Natural killer cell treated with Interleukin-12 subunit alpha and Interleukin-12 subunit beta and Interleukin-15 and Interleukin-18, amount 100 ng/mL, for 72 hours (primary cell): ENCODE data around the gene TERF2IP. TPM values are rescaled to one million over a fixed set of nuclear protein-coding genes. Genes with fewer than 3 reads are reported as not detected.

Experiments used
- ATAC-seq, 2 donors: fragments of 150-1000 bp; cut with Tn5 transposase in 1 of 2; sonication (Bioruptor Pico), chemical (Tn5 transposase) in 1 of 2; 2 replicates each; pipeline ENCODE4 v1.10.0; 2021
- DNase-seq: peaks from one replicate; pipeline ENCODE4 v3.0.0; 2022; ENCODE audit warnings: low spot score
- H3K27ac Mint-ChIP-seq, 2 donors: 1 replicate in 1 of 2; 2 replicates in 1 of 2; pipeline ENCODE4 v1.8.0; 2022; ENCODE audit warnings: mixed read lengths in 2 of 2, mild to moderate bottlenecking in 1 of 2, moderate library complexity in 1 of 2
- H3K27me3 Mint-ChIP-seq, 2 donors: 1 replicate in 1 of 2; 2 replicates in 1 of 2; pipeline ENCODE4 v1.8.0; 2022; ENCODE audit warnings: mixed read lengths in 2 of 2
- H3K36me3 Mint-ChIP-seq: one replicate; pipeline ENCODE4 v1.8.0; 2022; ENCODE audit warnings: mixed read lengths
- H3K4me1 Mint-ChIP-seq, 2 donors: 1 replicate in 1 of 2; 2 replicates in 1 of 2; pipeline ENCODE4 v1.8.0; 2022; ENCODE audit warnings: low read depth in 2 of 2, mixed read lengths in 2 of 2, mild to moderate bottlenecking in 1 of 2
- H3K4me3 Mint-ChIP-seq: one replicate; pipeline ENCODE4 v1.8.0; 2022; ENCODE audit warnings: mixed read lengths
- H3K9me3 Mint-ChIP-seq: 2 replicates; pipeline ENCODE4 v1.8.0; 2022; ENCODE audit warnings: mixed read lengths
- total RNA-seq, 2 donors: library from RNA; stranded (reverse); gene quantifications; one replicate each; pipeline ENCODE4 v1.2.3, GENCODE V29; 2022

The TERF2IP gene, protein sequence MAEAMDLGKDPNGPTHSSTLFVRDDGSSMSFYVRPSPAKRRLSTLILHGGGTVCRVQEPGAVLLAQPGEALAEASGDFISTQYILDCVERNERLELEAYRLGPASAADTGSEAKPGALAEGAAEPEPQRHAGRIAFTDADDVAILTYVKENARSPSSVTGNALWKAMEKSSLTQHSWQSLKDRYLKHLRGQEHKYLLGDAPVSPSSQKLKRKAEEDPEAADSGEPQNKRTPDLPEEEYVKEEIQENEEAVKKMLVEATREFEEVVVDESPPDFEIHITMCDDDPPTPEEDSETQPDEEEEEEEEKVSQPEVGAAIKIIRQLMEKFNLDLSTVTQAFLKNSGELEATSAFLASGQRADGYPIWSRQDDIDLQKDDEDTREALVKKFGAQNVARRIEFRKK
- 100 to 1,000 TPM in 1 of 2 donors, 10 to 100 TPM in 1; 77.9 to 116 TPM for total RNA-seq

GRCh38 chr16:75647492-75648264, at the start of gene TERF2IP, which contains the start of gene KARS1:
Gene TERF2IP (plus strand): TSS chr16:75647773. CDS start chr16:75647883, 110 bp downstream.
Gene KARS1 (minus strand): TSS chr16:75647665. CDS start chr16:75647639, 26 bp downstream.
- Mint-ChIP-seq H3K36me3 (peaks cover 24% of the 10 kb centered on the region), H3K27me3 (no peaks in the 10 kb centered on the region), H3K9me3 (no peaks in the 10 kb centered on the region), H3K4me1 (peaks cover 44 to 54% of the 10 kb centered on the region in 2 donors), H3K27ac (peak within 1 kb of the TSS; percentile 99), H3K4me3 (peak within 1 kb of the TSS; percentile 97)
- DNase-seq, result peak; percentile 95
- ATAC-seq, result peak; percentile 96 to 97

- no peaks in the 10 kb centered on the region for H3K27me3 Mint-ChIP-seq
These were observed 47.9 kb upstream of the TERF2IP start for GRCh38 chr16:75599452-75600277.

GRCh38 chr16:75603241-75603640, 44.3 kb upstream of the TERF2IP start:
- no peaks in the 10 kb centered on the region for H3K4me1 Mint-ChIP-seq
- no peaks in the 10 kb centered on the region for H3K9me3 Mint-ChIP-seq
- no peak overlapping the region for H3K4me3 Mint-ChIP-seq
- no peak overlapping the region for H3K27ac Mint-ChIP-seq
- no peaks in the 10 kb centered on the region for H3K27me3 Mint-ChIP-seq
- no peak for DNase-seq
- no peak for ATAC-seq
- peaks cover 22% of the 10 kb centered on the region for H3K36me3 Mint-ChIP-seq

More at GRCh38 chr16:75599452-75600277, 47.9 kb upstream of the TERF2IP start:
- peaks cover under 1 to 2% of the 10 kb centered on the region in 2 donors for H3K4me1 Mint-ChIP-seq
- no peak for DNase-seq
- ATAC-seq, result no peak
- no peaks in the 10 kb centered on the region for H3K9me3 Mint-ChIP-seq
- H3K36me3 Mint-ChIP-seq, result peaks cover 20% of the 10 kb centered on the region
- no peak overlapping the region for H3K4me3 Mint-ChIP-seq
- no peak overlapping the region for H3K27ac Mint-ChIP-seq

DNA sequence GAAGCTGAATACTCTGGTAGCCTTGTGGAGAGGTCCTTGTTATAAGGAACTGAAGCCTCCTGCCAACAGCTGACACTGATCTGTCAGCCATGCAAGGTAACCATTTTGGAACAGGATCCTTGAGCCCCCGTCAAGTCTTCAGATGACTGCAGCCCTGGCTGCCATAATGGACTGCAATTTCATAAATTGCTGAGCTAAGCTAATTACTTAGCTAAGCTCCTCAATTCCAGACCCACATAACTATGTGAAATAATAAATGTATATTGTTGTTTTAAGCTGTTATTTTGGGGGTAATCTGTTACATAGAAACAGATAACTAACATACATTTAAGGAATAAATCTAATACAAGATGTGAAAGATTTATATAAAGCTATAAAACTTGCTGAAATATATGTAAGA, 41.1 kb upstream of the TERF2IP start:
- Mint-ChIP-seq H3K27me3 (no peaks in the 10 kb centered on the region), H3K27ac (no peak overlapping the region), H3K9me3 (no peaks in the 10 kb centered on the region), H3K4me1 (no peaks in the 10 kb centered on the region), H3K36me3 (peaks cover 22% of the 10 kb centered on the region), H3K4me3 (no peak overlapping the region)
- no peak for ATAC-seq
- no peak for DNase-seq

- H3K27me3 Mint-ChIP-seq, result no peaks in the 10 kb centered on the region
- DNase-seq, result no peak
- H3K36me3 Mint-ChIP-seq, result peaks cover 20% of the 10 kb centered on the region
- no peak overlapping the region for H3K27ac Mint-ChIP-seq
- no peak overlapping the region for H3K4me3 Mint-ChIP-seq
- no peaks in the 10 kb centered on the region for H3K9me3 Mint-ChIP-seq
- no peak for ATAC-seq
- H3K4me1 Mint-ChIP-seq, result peaks cover 4 to 20% of the 10 kb centered on the region in 2 donors
These were observed 33.3 kb upstream of the TERF2IP start for GRCh38 chr16:75614066-75614897.

- Mint-ChIP-seq H3K4me1 (peaks cover 10 to 27% of the 10 kb centered on the region in 2 donors), H3K4me3 (peak overlapping the region; percentile 36), H3K9me3 (no peaks in the 10 kb centered on the region), H3K27ac (peak overlapping the region in 1 of 2 donors; percentile 74), H3K36me3 (peaks cover 20% of the 10 kb centered on the region), H3K27me3 (no peaks in the 10 kb centered on the region)
- ATAC-seq (no peak), DNase-seq (no peak)
These were observed 32.0 kb upstream of the TERF2IP start for GRCh38 chr16:75615619-75616018.

DNA sequence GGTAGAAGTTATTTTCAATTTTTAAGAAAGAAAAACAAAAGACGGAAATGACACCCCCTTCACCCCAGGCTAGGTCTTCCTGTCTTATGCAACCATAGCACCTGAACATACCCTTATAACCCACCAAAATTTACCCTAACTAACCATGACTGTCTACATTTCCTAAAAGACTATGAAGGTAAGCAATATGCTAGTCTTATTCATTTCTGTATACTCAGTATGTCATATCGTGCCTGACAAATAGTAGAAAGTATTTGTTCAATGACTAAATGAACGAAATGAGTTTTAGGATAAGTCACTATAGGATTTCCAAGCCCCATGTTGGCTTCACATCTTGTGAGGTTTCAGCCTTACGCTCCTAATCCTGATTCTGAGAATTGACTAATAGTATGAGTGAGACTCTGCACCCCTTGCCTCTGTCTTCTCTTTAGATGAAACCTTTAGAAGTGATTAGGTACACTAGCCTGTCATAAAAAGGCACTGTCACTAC, 31.0 kb upstream of the TERF2IP start:
- H3K9me3 Mint-ChIP-seq, result no peaks in the 10 kb centered on the region
- peaks cover 18 to 37% of the 10 kb centered on the region in 2 donors for H3K4me1 Mint-ChIP-seq
- peak; percentile 69 to 87 for ATAC-seq
- peak overlapping the region; percentile 17 to 74 for H3K27ac Mint-ChIP-seq
- peak overlapping the region; percentile 36 for H3K4me3 Mint-ChIP-seq
- H3K36me3 Mint-ChIP-seq, result peaks cover 20% of the 10 kb centered on the region
- H3K27me3 Mint-ChIP-seq, result no peaks in the 10 kb centered on the region
- no peak for DNase-seq

DNA sequence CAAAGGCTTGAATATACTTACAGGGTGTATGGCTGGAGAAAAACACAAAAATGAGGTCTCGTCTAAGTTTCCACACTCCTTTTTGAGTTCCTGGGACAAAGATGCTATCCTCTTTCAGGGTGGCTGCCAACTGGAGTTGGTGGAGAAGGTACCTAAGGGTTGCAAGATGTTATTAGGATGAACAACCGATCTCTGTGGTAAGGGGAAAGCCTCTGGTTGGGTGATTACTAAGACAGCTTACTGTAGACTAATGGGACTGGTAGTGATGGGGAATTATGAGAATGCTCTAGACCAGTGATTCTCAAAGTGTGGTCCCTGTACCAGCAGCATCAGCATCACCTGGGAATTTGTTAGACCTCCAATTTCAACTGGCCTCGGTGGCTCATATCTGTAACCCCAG, 30.5 kb upstream of the TERF2IP start:
- Mint-ChIP-seq H3K4me3 (peak overlapping the region; percentile 36), H3K36me3 (peaks cover 20% of the 10 kb centered on the region)
- ATAC-seq, result no peak

GRCh38 chr16:75618780-75619179, 28.8 kb upstream of the TERF2IP start:
- Mint-ChIP-seq H3K27ac (no peak overlapping the region), H3K4me3 (peak overlapping the region; percentile 1), H3K4me1 (peaks cover 20 to 45% of the 10 kb centered on the region in 2 donors), H3K27me3 (no peaks in the 10 kb centered on the region), H3K36me3 (peaks cover 16% of the 10 kb centered on the region), H3K9me3 (no peaks in the 10 kb centered on the region)
- no peak for DNase-seq
- no peak for ATAC-seq

More for the DNA sequence above, 30.5 kb upstream of the TERF2IP start:
- H3K9me3 Mint-ChIP-seq, result no peaks in the 10 kb centered on the region
- H3K4me1 Mint-ChIP-seq, result peaks cover 20 to 42% of the 10 kb centered on the region in 2 donors
- no peak for DNase-seq
- H3K27ac Mint-ChIP-seq, result peak overlapping the region; percentile 17 to 74
- no peaks in the 10 kb centered on the region for H3K27me3 Mint-ChIP-seq

DNA sequence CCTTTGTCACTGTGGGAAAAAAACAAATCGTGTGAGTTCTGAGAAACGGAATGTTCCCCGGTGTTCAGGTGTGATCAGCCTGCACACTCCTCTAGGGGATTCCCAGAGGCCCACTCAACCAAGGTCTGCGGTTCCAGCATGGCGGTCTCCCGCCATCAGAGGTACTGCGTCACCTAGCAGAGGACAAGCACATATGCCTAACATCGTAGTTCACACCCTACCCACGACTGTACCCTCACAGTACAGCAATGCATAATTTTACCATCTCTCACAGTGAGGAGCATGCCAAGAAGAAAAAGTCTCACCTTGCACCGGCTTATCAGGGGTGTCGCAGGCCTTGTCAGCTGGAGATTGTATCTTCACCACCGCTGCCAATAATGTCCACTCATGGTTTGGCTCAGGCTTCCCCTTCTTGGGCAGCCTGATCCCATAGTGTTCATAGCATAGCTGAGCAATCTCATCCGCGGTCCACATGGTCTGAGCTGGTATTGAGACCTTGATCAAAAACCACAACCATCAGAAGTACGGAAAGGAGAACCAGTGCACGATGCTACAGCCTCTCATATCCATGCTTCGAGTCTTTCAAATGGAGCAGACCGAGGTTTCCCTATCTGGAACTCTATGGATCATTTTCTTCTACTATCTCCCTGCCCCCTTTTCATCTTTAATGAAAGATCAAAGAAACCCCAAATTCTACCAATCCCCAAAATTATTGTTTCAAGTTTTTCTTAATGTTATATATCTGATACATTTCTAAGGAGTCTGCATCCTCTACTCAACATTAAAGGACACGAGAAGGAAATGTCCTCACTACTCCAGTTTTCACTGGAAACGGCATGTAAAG, 27.0 kb upstream of the TERF2IP start:
- H3K27me3 Mint-ChIP-seq, result no peaks in the 10 kb centered on the region
- ATAC-seq (peak in 1 of 2 donors; percentile 46), DNase-seq (no peak)
- peak overlapping the region; percentile 89 for H3K4me3 Mint-ChIP-seq
- no peaks in the 10 kb centered on the region for H3K9me3 Mint-ChIP-seq
- H3K27ac Mint-ChIP-seq, result peak overlapping the region; percentile 89 to 93
- H3K36me3 Mint-ChIP-seq, result peaks cover 18% of the 10 kb centered on the region
- peaks cover 27 to 57% of the 10 kb centered on the region in 2 donors for H3K4me1 Mint-ChIP-seq

- peaks cover 24% of the 10 kb centered on the region for H3K36me3 Mint-ChIP-seq
- H3K4me3 Mint-ChIP-seq, result peak overlapping the region; percentile 89
- H3K9me3 Mint-ChIP-seq, result no peaks in the 10 kb centered on the region
- H3K27ac Mint-ChIP-seq, result peak overlapping the region; percentile 89 to 93
- H3K4me1 Mint-ChIP-seq, result peaks cover 32 to 60% of the 10 kb centered on the region in 2 donors
- ATAC-seq, result no peak
- DNase-seq, result no peak
- no peaks in the 10 kb centered on the region for H3K27me3 Mint-ChIP-seq
These were observed 26.4 kb upstream of the TERF2IP start for GRCh38 chr16:75621170-75621477.
